ENCODE data around the gene COL2A1. TPM values are rescaled to one million over a fixed set of nuclear protein-coding genes. Genes with fewer than 3 reads are reported as not detected.

Gene COL2A1
- total and polyA plus RNA-seq, 9 of the 15 experiments (the other 6 are each of a cell fraction or from before 2014, with no cell fraction given): 0.46 TPM; not detected in 8

- H3K27ac ChIP-seq (ENCODE audit: extremely low read depth, low read depth, low read length): no peak overlapping the region
- ATAC-seq: no peak
- intact Hi-C loops (cut with micrococcal nuclease): no loop called here
- ChIA-PET CTCF (ENCODE audit: low intra/inter-chr PET ratio) (no interaction called here), POLR2A (interaction anchor here (1.2 to 1.3 kb wide), 2 partner anchors 7 to 49 kb away, joined by 3 read pairs; no protein-coding TSS in a partner anchor)
- no peaks in the 10 kb centered on the region for H3K79me2 ChIP-seq (ENCODE audit: control insufficient read depth, insufficient read depth, low read length)
- peak overlapping the region in 1 of 2 experiments; percentile 35; a peak in 1 of 4 replicates for H3K9ac ChIP-seq (ENCODE audit: insufficient read depth in 1 of 2, low read depth in 2 of 2, low read length in 2 of 2)
- no peak overlapping the region for H3K4me2 ChIP-seq (ENCODE audit: insufficient read depth, low read length)
- no peaks in the 10 kb centered on the region for H4K20me1 ChIP-seq (replicated peaks; ENCODE audit: control insufficient read depth, insufficient read depth, low read length)
- no peaks in the 10 kb centered on the region for H3K36me3 ChIP-seq (ENCODE audit: control insufficient read depth, insufficient read depth, low read length)
- no peak for FAIRE-seq
- peaks cover 0 to 3% of the 10 kb centered on the region in 2 experiments; a peak in 2 of 5 replicates for H3K4me1 ChIP-seq (replicated peaks in 1 of 2; ENCODE audit: control insufficient read depth in 2 of 2, insufficient read depth in 2 of 2, low read length in 2 of 2)
- H3K9me3 ChIP-seq (replicated peaks; ENCODE audit: control insufficient read depth, insufficient read depth, low read depth, low read length): no peaks in the 10 kb centered on the region
- BruUV-seq (replicated peaks): no TSS peak
- 18% methylated on average over 8 of the region's 8 CpGs for WGBS (ENCODE audit: insufficient coverage, low coverage, missing lambda C conversion rate)
- H3K9me1 ChIP-seq (ENCODE audit: control insufficient read depth, insufficient read depth, low read length): no peaks in the 10 kb centered on the region
- no peak for DNase-seq (ENCODE audit: extremely low read depth in 1 of 4, low spot score in 3 of 4)
- H2AFZ ChIP-seq (ENCODE audit: low read depth, low read length): no peak overlapping the region
- no peak overlapping the region for H3K4me3 ChIP-seq
- in situ Hi-C loops (cut with MboI): no loop called here
- TF ChIP-seq ZBTB8A (IDR thresholded peaks at IDR 0.05; ENCODE audit: partially characterized antibody): no peak
- TF ChIP-seq POLR3G (IDR thresholded peaks at IDR 0.05; ENCODE audit: extremely low read depth, insufficient read length, insufficient replicate concordance): no peak
- TF ChIP-seq ZKSCAN1 (IDR thresholded peaks at IDR 0.05; ENCODE audit: low read depth, low read length): peak; percentile 82
- peaks cover 6 to 47% of the 10 kb centered on the region in 2 experiments; a peak in 4 of 5 replicates for H3K27me3 ChIP-seq (ENCODE audit: control insufficient read depth in 2 of 2, insufficient read depth in 2 of 2, low read length in 2 of 2)
Observed at GRCh38 chr12:47954058-47954457, 50.2 kb downstream of the COL2A1 start.

- Histone ChIP-seq H3K9me1 (ENCODE audit: control insufficient read depth, insufficient read depth, low read length) (no peaks in the 10 kb centered on the region), H3K4me3 (no peak overlapping the region), H3K4me1 (replicated peaks in 1 of 2; ENCODE audit: control insufficient read depth in 2 of 2, insufficient read depth in 2 of 2, low read length in 2 of 2) (peaks cover 0 to 11% of the 10 kb centered on the region in 2 experiments; a peak in 3 of 5 replicates), H3K27me3 (ENCODE audit: control insufficient read depth in 2 of 2, insufficient read depth in 2 of 2, low read length in 2 of 2) (peaks cover 6 to 47% of the 10 kb centered on the region in 2 experiments; a peak in 4 of 5 replicates), H3K79me2 (ENCODE audit: control insufficient read depth, insufficient read depth, low read length) (no peaks in the 10 kb centered on the region), H3K9ac (ENCODE audit: insufficient read depth in 1 of 2, low read depth in 2 of 2, low read length in 2 of 2) (no peak overlapping the region), H3K36me3 (ENCODE audit: control insufficient read depth, insufficient read depth, low read length) (no peaks in the 10 kb centered on the region), H3K4me2 (ENCODE audit: insufficient read depth, low read length) (no peak overlapping the region), H2AFZ (ENCODE audit: low read depth, low read length) (no peak overlapping the region), H3K27ac (ENCODE audit: extremely low read depth, low read depth, low read length) (no peak overlapping the region), H4K20me1 (replicated peaks; ENCODE audit: control insufficient read depth, insufficient read depth, low read length) (no peaks in the 10 kb centered on the region), H3K9me3 (replicated peaks; ENCODE audit: control insufficient read depth, insufficient read depth, low read depth, low read length) (no peaks in the 10 kb centered on the region)
- no peak for TF ChIP-seq CLOCK (CRISPR knock-in tag; IDR thresholded peaks at IDR 0.05; ENCODE audit: borderline replicate concordance)
- TF ChIP-seq CEBPB (tag; IDR thresholded peaks at IDR 0.05): no peak
- TF ChIP-seq ZSCAN29 (IDR thresholded peaks at IDR 0.05): no peak
- TF ChIP-seq SPI1 (IDR thresholded peaks at IDR 0.05; ENCODE audit: borderline replicate concordance, low read depth, low read length): no peak
- no peak for TF ChIP-seq ZBTB5 (IDR thresholded peaks at IDR 0.05)
- no peak for TF ChIP-seq MLX (CRISPR knock-in tag; conservative IDR thresholded peaks at IDR 0.05)
- in situ Hi-C loops (cut with MboI) (no loop called here), intact Hi-C loops (cut with micrococcal nuclease) (no loop called here)
- no peak for DNase-seq (ENCODE audit: extremely low read depth in 1 of 4, low spot score in 3 of 4)
- under 1% methylated on average over 8 of the region's 8 CpGs for WGBS (ENCODE audit: insufficient coverage, low coverage, missing lambda C conversion rate)
- BruUV-seq (replicated peaks): no TSS peak
- FAIRE-seq: no peak
- ChIA-PET CTCF (ENCODE audit: low intra/inter-chr PET ratio) (no interaction called here), POLR2A (interaction anchor here (0.6 kb wide), 1 partner anchor 155 kb away, joined by 3 read pairs; the partner anchor contains the start of gene SENP1)
- ATAC-seq: no peak
Observed at GRCh38 chr12:47950856-47951468, 53.3 kb downstream of the COL2A1 start.
